HepG2 (cell line): Measurements from ENCODE around the gene UBTF. TPM values are rescaled to one million over a fixed set of nuclear protein-coding genes. Genes with fewer than 3 reads are reported as not detected.

Experiments
- ARID4A ChIP-seq: sonication (generic); formaldehyde crosslinking; IDR thresholded peaks from 2 replicates; pipeline ENCODE4 v1.5.0; 2020; ENCODE audit warnings: mild to moderate bottlenecking, missing genetic modification reagents, borderline replicate concordance
- HBP1 ChIP-seq: IDR thresholded peaks from 2 replicates; pipeline ENCODE4 v1.6.1; 2016; ENCODE audit warnings: low read depth, control low read depth
- HIVEP1 ChIP-seq: sonication (generic); formaldehyde crosslinking; IDR thresholded peaks from 2 replicates; pipeline ENCODE4 v1.4.0; 2020; ENCODE audit warnings: mild to moderate bottlenecking, missing genetic modification reagents
- HMGXB3 ChIP-seq: sonication (generic); formaldehyde crosslinking; IDR thresholded peaks from 2 replicates; pipeline ENCODE4 v1.4.0; 2020; ENCODE audit warnings: missing genetic modification reagents, borderline replicate concordance
- HNRNPLL ChIP-seq: fragments of 200-400 bp; formaldehyde crosslinking; IDR thresholded peaks from 2 replicates; pipeline ENCODE4 v1.6.1; 2017; ENCODE audit warnings: mild to moderate bottlenecking, low read depth, low read length; ENCODE audit not compliant: poor library complexity, severe bottlenecking
- IRF2 ChIP-seq: IDR thresholded peaks from 2 replicates; pipeline ENCODE4 v1.6.1; 2018; ENCODE audit warnings: missing genetic modification reagents, missing compliant biosample characterization
- MXD4 ChIP-seq: IDR thresholded peaks from 2 replicates; pipeline ENCODE4 v1.6.1; 2016; ENCODE audit warnings: mild to moderate bottlenecking, missing biosample characterization, missing genetic modification reagents
- NFYC ChIP-seq: IDR thresholded peaks from 2 replicates; pipeline ENCODE4 v1.6.1; 2016; ENCODE audit warnings: missing genetic modification reagents, missing compliant biosample characterization
- TFDP1 ChIP-seq: IDR thresholded peaks from 2 replicates; pipeline ENCODE4 v1.6.1; 2016; ENCODE audit warnings: missing compliant biosample characterization, missing genetic modification reagents, borderline replicate concordance
- ZBTB1 ChIP-seq: sonication (generic); formaldehyde crosslinking; IDR thresholded peaks from 2 replicates; pipeline ENCODE4 v1.4.0; 2020; ENCODE audit warnings: missing genetic modification reagents, borderline replicate concordance
- ZBTB14 ChIP-seq: sonication (generic); formaldehyde crosslinking; IDR thresholded peaks from 2 replicates; pipeline ENCODE4 v1.4.0; 2020; ENCODE audit warnings: missing genetic modification reagents
- ZNF256 ChIP-seq: sonication (generic); formaldehyde crosslinking; conservative IDR thresholded peaks from 2 replicates; pipeline ENCODE4 v1.4.0; 2020; ENCODE audit warnings: missing genetic modification reagents
- ZNF484 ChIP-seq: sonication (generic); formaldehyde crosslinking; IDR thresholded peaks from 2 replicates; pipeline ENCODE4 v1.5.1; 2020; ENCODE audit warnings: mild to moderate bottlenecking, low read depth, missing genetic modification reagents, borderline replicate concordance
- ZNF746 ChIP-seq: sonication (generic); formaldehyde crosslinking; IDR thresholded peaks from 2 replicates; pipeline ENCODE4 v1.8.0; 2022; ENCODE audit warnings: mild to moderate bottlenecking, missing genetic modification reagents
- ZNF841 ChIP-seq: sonication (generic); formaldehyde crosslinking; IDR thresholded peaks from 2 replicates; pipeline ENCODE4 v1.8.1; 2023; ENCODE audit warnings: missing genetic modification reagents, borderline replicate concordance
- polyA plus RNA-seq, 8 experiments: library from polyadenylated mRNA; depleted of rRNA in 3 of 8; stranded (reverse) in 7 of 8; unstranded in 1 of 8; fragments of >200 nt; fragmentation: Illumina TruSeq in 4 of 8; extraction: Trizol in 4 of 8; gene quantifications; 2 replicates each; pipeline versions ENCODE4 v1.2.1 to v1.2.3, GENCODE V29; 2011 to 2016; ENCODE audit warnings: low read depth in 4 of 8, missing spikeins in 1 of 8, mixed read lengths in 1 of 8; ENCODE audit not compliant: insufficient read depth in 1 of 8
- total RNA-seq, 5 experiments: library from RNA; depleted of rRNA; stranded (reverse); fragments of >200 nt; fragmentation: Illumina TruSeq; extraction: Trizol; gene quantifications; 2 replicates each; pipeline ENCODE4 v1.2.3, GENCODE V29; 2016; ENCODE audit warnings: low read depth in 1 of 5

The UBTF gene
- total and polyA plus RNA-seq, 2 of the 13 experiments (the other 11 are each of a cell fraction or from before 2014, with no cell fraction given), result 15.2 to 60.9 TPM

- TF ChIP-seq ZNF841 (CRISPR knock-in tag) (no peak), ZBTB1 (CRISPR knock-in tag) (no peak), ZNF484 (CRISPR knock-in tag) (no peak), ZNF746 (CRISPR knock-in tag) (no peak; the same call in 1 of the 2 replicates), HMGXB3 (CRISPR knock-in tag) (no peak; the same call in 1 of the 2 replicates), ARID4A (CRISPR knock-in tag) (peak; percentile 83; the same call in 1 of the 2 replicates), TFDP1 (CRISPR knock-in tag) (peak; percentile 88), HNRNPLL (peak; percentile 96), ZBTB14 (CRISPR knock-in tag) (peak; percentile 69; the same call in 1 of the 2 replicates), HBP1 (CRISPR knock-in tag) (no peak), IRF2 (CRISPR knock-in tag) (peak; percentile 67; the same call in 1 of the 2 replicates), MXD4 (CRISPR knock-in tag) (peak; percentile 76; the same call in 1 of the 2 replicates), NFYC (CRISPR knock-in tag) (peak; percentile 52; the same call in 1 of the 2 replicates), ZNF256 (CRISPR knock-in tag) (peak; percentile 82; the same call in 1 of the 2 replicates), HIVEP1 (CRISPR knock-in tag) (no peak)
Measured at GRCh38 chr17:44186307-44187130, 33.0 kb downstream of the UBTF start, which contains the start of gene TMUB2 (continued).
